GM19372 (cell line): Measurements from ENCODE around the gene SLC25A23.
"Not testable (repeated sequence)": the region's sequence is repeated elsewhere in the genome, so short reads cannot be mapped to it uniquely, and the experiment has no call there.

Source experiments
- ATAC-seq: cut with Tn5 transposase; IDR thresholded peaks from one replicate; pipeline ENCODE4 v1.9.1; 2021; ENCODE audit warnings: mild to moderate bottlenecking, low read depth, moderate library complexity; ENCODE audit not compliant: unreplicated experiment

The SLC25A23 gene

GRCh38 chr19:6459262-6460098, at the start of gene SLC25A23:
SLC25A23 (minus strand) TSS chr19:6459792; CDS start chr19:6459628, 164 bp downstream.
- peak; percentile 9 for ATAC-seq

- ATAC-seq = not testable (repeated sequence)
These were observed 48.6 kb upstream of the SLC25A23 start for GRCh38 chr19:6508028-6508771.

- no peak for ATAC-seq
These were observed 44.0 kb upstream of the SLC25A23 start for GRCh38 chr19:6503407-6504201.

DNA sequence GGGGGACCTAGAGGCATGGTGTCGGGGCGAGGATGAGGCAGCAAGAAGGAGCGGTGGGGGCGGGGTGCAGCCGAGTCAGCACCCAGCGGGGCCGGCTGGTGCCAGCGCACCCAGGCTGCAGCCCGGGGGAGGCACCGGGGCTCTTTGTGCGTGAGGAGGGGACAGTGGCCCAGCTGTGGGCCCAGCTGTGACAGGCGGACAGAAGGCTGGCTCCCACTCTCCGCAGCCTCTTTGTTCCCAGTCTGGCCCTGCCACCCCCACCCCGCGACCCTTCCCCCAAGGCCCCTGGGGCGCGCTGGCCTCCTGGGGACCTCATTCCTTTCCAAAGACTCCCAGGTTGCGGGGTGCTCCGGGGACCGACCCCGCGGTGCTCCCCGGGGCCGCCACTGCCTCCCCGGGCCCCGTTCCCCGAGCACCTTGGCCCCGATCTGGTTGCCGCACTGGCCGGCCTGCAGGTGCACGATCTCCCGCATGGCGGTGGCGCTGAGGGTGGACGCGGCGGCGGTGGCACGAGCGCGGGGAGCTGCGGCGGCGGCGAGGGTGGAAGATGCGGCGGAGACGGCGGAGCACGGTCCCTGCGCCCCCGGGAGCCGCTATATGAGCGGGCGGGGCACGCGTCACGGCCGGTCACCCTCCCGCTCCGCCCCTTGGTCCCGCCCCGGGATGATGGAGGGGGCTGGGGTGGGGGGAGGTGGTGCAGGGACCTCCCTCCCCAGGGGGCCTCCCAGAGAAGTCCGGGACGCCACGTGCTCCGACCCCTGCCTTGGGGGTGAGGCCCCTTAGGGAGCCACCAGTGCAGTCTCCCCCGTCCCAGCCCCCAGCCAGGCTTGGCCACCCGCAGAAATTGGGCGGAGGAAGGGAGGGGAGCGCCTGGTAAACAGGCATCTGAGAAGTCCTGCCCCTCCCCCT, 42.4 kb upstream of the SLC25A23 start, which contains the start of gene TUBB4A:
Gene TUBB4A (minus strand): TSS at position 570 of the 909 bp plus-strand sequence. CDS start 97 bp downstream, at position 473.
- ATAC-seq = no peak

DNA sequence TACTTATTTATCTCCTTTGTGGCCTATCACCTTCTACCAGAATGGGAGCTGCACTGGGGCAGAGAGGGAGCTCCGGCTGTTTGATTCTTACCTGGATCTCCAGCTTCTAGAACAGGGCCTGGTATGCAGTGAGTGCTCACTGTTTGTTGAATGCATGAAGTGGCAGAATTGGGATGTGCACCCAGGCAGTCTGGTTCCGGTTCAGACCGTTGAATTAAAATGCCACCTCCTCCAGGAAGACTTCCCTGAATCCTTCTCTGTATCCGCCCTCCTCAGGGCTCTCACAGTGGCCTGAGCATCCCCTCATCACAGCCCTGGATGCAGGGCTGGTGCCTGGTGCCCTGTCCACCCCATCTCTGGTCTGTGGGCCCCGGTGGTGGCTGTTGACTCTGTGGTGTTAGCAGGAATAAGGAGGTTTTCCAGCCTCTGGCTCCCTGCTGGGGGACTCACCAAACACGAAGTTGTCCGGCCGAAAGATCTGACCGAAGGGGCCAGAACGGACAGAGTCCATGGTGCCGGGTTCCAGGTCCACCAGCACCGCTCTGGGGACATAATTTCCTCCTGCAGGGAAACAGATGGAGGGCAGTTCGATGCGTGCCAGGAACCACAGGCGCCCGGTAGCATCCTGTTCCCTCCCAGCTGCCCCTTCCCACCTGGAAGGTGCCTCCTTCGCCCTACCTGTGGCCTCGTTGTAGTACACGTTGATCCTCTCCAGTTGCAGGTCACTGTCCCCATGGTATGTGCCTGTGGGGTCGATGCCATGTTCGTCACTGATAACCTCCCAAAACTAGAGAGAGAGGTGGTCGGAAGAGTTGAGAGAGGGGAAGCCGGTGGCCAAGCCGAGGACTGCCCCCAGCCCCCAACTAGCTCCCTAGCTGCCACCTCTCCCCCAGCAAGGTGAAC, 41.5 kb upstream of the SLC25A23 start:
- no peak for ATAC-seq

- no peak for ATAC-seq
These were observed 39.6 kb upstream of the SLC25A23 start for GRCh38 chr19:6499052-6499790.

- no peak for ATAC-seq
These were observed 38.9 kb upstream of the SLC25A23 start for GRCh38 chr19:6498294-6499036.

- ATAC-seq = no peak
These were observed 36.4 kb upstream of the SLC25A23 start for GRCh38 chr19:6495947-6496346.

GRCh38 chr19:6494438-6495036, 34.9 kb upstream of the SLC25A23 start:
- ATAC-seq = no peak

GRCh38 chr19:6491802-6492592, 32.4 kb upstream of the SLC25A23 start:
- ATAC-seq = no peak

DNA sequence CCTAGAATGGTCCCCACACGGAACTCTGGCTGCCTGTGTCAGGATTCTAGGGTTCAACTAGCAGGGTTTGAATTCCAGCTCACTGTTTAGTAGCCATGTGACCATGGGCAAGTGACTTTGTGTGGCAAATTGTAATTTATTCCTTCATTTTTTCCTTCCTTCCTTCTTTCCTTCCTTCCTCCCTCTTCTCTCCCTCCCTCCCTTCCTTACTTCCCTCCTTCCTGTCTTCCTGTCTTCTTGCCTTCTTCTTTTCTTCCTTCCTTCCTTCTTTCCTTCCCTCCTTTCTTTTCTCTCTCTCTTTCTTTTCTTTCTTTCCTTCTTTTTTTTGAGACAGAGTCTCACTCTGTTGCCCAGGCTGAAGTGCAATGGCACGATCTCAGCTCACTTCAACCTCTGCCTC, 30.5 kb upstream of the SLC25A23 start:
- no peak for ATAC-seq

DNA sequence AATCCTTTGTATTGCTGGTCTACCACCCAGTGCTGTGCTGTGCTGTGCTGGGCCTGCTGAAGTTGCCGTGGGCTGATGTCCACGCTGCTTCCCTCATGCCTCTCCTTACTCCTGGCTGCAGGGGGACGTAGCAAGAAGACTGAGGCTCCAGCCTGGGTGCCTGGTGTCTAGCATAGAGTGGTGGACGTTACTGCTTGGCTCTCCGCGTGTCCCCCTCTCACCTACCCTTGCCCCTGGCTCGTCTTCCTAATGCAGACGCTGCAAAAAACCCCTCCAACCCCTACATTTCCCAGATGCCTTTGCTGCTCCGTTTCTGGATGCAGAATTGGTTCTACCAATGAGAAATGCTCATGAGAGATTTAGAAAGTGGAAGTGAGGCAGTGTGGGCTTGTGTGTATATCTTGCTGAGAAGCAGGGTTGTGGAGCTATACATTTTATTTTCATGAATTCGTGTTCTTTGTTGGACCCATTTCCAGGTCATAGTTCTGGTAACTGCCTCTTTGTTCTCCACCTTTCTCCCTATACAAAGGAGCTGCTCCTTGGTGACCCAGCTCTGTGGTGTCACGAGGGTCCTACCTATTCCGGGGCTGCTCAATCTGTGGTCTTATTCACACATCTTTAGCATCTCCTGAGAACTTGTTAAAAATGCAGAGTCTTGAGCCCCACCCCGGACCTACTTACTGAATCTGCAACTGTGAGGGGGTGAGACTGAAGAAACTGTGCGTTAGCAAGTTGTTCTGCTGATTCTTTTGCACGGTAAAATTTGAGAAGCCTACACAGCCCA, 29.9 kb upstream of the SLC25A23 start:
- no peak for ATAC-seq

GRCh38 chr19:6484831-6485230, 25.2 kb upstream of the SLC25A23 start:
- ATAC-seq = no peak

DNA sequence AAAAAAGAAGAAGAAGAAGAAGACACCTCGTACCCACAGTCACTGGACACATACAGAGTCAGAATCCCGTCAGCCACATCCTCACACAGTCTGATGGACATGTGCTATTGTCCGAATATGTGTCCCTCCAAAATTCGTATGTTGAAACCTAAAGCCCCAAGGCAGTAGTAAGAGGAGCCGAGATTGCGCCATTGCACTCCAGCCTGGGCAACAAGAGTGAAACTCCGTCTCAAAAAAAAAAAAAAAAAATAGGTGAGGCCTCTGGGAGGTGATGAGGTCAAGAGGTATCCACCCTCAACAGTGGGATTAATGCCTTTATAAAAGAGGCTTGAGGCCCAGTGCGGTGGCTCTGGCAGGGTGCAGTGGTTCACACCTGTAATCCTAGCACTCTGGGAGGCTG, 24.6 kb upstream of the SLC25A23 start:
- no peak for ATAC-seq

DNA sequence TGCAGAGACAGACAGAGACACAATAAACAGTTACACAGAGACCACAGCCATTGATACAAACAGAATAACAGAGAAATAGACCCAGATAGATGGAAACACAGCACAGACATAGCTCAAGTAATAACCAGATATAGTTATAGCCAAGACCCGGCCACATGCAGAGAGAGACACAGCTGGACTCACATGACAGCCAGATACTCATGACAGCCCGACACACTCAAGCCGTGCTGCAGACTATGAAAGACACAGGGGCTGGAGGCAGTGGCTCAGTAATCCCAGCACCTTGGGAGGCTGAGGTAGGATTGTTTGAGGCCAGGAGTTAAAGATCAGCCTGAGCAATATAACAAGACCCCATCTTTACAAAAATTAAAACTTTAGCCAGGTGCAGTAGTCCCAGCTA, 23.6 kb upstream of the SLC25A23 start:
- ATAC-seq = no peak

- ATAC-seq = no peak
These were observed 22.7 kb upstream of the SLC25A23 start for GRCh38 chr19:6482343-6482686.
